ENCODE results near the gene DCHS1.

- TF ChIP-seq BHLHE40 (IDR thresholded peaks at IDR 0.05; ENCODE audit: borderline replicate concordance) (no peak), CTBP1 (IDR thresholded peaks at IDR 0.05; ENCODE audit: borderline replicate concordance) (no peak)
- TF ChIP-seq, protein P1, sequence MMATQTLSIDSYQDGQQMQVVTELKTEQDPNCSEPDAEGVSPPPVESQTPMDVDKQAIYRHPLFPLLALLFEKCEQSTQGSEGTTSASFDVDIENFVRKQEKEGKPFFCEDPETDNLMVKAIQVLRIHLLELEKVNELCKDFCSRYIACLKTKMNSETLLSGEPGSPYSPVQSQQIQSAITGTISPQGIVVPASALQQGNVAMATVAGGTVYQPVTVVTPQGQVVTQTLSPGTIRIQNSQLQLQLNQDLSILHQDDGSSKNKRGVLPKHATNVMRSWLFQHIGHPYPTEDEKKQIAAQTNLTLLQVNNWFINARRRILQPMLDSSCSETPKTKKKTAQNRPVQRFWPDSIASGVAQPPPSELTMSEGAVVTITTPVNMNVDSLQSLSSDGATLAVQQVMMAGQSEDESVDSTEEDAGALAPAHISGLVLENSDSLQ (IDR thresholded peaks at IDR 0.05), result no peak
Measured at GRCh38 chr11:6673523-6674218, 18.1 kb upstream of the DCHS1 start.
